Muscle of back (tissue), 13 donors: Measurements from ENCODE around the gene RPUSD2. TPM values are rescaled to one million over a fixed set of nuclear protein-coding genes. Genes with fewer than 3 reads are reported as not detected.

ENCODE experiments used
- DNase-seq, 3 donors: peaks; one replicate each; pipeline versions ENCODE4 v3.0.0 to v3.0.0-alpha.2; 2013
- long read RNA-seq, 9 donors: transcript quantifications; one replicate each; lab custom pipeline, GENCODE V29; 2026
- polyA plus RNA-seq, 10 donors: library from polyadenylated mRNA; unstranded; fragments of 120-200 nt; gene quantifications; one replicate each; pipeline ENCODE4 v1.2.1, GENCODE V29; 2013; ENCODE audit not compliant: insufficient read length in 10 of 10

Gene RPUSD2
- polyA plus RNA-seq, result 10 to 100 TPM in 2 of 10 donors, 1 to 10 TPM in 8; 6.2 to 12.0 (median 8.0) TPM
- long read RNA-seq, donor 1, partial matches to known transcripts, result 0 of 3 reads
- long read RNA-seq, donor 1, other reads (novel, unspliced or antisense), result 0 of 3 reads
- long read RNA-seq, donor 2, partial matches to known transcripts, result 0 of 3 reads
- long read RNA-seq, donor 2, other reads (novel, unspliced or antisense), result 0 of 3 reads
- long read RNA-seq, donor 3, result 0 reads
- long read RNA-seq, donor 4, partial matches to known transcripts, result 0 of 2 reads
- long read RNA-seq, donor 4, other reads (novel, unspliced or antisense), result 0 of 2 reads
- long read RNA-seq, donor 5, transcript RPUSD2-201 (3 exons, 2,358 nt), result major isoform, 7 of 8 reads
- long read RNA-seq, donor 5, partial matches to known transcripts, result 0 of 8 reads
- long read RNA-seq, donor 5, other reads (novel, unspliced or antisense), result 0 of 8 reads
- long read RNA-seq, donor 6, partial matches to known transcripts, result 0 of 6 reads
- long read RNA-seq, donor 6, other reads (novel, unspliced or antisense), result 0 of 6 reads
- long read RNA-seq, donor 7, partial matches to known transcripts, result 0 of 2 reads
- long read RNA-seq, donor 7, other reads (novel, unspliced or antisense), result 0 of 2 reads
- long read RNA-seq, donor 8, partial matches to known transcripts, result 0 of 5 reads
- long read RNA-seq, donor 8, other reads (novel, unspliced or antisense), result 0 of 5 reads
- long read RNA-seq, donor 9, result 0 reads

- DNase-seq, result peak; percentile 93 to 97 (median 94)
These were observed at the start of gene RPUSD2 for GRCh38 chr15:40569129-40569953. Gene RPUSD2, plus strand, starts transcription at chr15:40569299. Its CDS starts 39 bp downstream, at chr15:40569338.

- DNase-seq, result no peak
These were observed 45.5 kb upstream of the RPUSD2 start for GRCh38 chr15:40523611-40524010.

- DNase-seq, result no peak
These were observed 43.2 kb upstream of the RPUSD2 start for GRCh38 chr15:40525855-40526254.

GRCh38 chr15:40528801-40529200, 40.3 kb upstream of the RPUSD2 start:
- DNase-seq, result no peak

- no peak for DNase-seq
These were observed 35.2 kb upstream of the RPUSD2 start for GRCh38 chr15:40533763-40534364.

GRCh38 chr15:40534371-40534770, 34.7 kb upstream of the RPUSD2 start:
- no peak for DNase-seq

GRCh38 chr15:40536501-40536900, 32.6 kb upstream of the RPUSD2 start:
- DNase-seq, result peak; percentile 27 to 82 (median 61)

GRCh38 chr15:40538976-40539375, 30.1 kb upstream of the RPUSD2 start:
- no peak for DNase-seq

- DNase-seq, result no peak
These were observed 26.0 kb upstream of the RPUSD2 start for GRCh38 chr15:40543082-40543481.

GRCh38 chr15:40543631-40544294, 25.3 kb upstream of the RPUSD2 start:
- DNase-seq, result no peak

- no peak for DNase-seq
These were observed 23.6 kb upstream of the RPUSD2 start for GRCh38 chr15:40545457-40545856.

GRCh38 chr15:40548610-40549009, 20.5 kb upstream of the RPUSD2 start:
- no peak for DNase-seq

GRCh38 chr15:40549894-40550293, 19.2 kb upstream of the RPUSD2 start:
- DNase-seq, result peak in 1 of 3 donors; percentile 30

GRCh38 chr15:40550341-40551037, 18.6 kb upstream of the RPUSD2 start:
- no peak for DNase-seq

- DNase-seq, result no peak
These were observed 15.0 kb upstream of the RPUSD2 start for GRCh38 chr15:40554161-40554525.

- DNase-seq, result no peak
These were observed 13.2 kb upstream of the RPUSD2 start for GRCh38 chr15:40555876-40556275.

GRCh38 chr15:40558952-40559742, 10.0 kb upstream of the RPUSD2 start:
- no peak for DNase-seq

- DNase-seq, result no peak
These were observed 6.4 kb upstream of the RPUSD2 start for GRCh38 chr15:40562691-40563090.

GRCh38 chr15:40563426-40563825, 5.7 kb upstream of the RPUSD2 start:
- DNase-seq, result no peak
